CD4-positive, alpha-beta T cell treated with Interleukin-17A for 1 hour (primary cell): ENCODE results near the gene COQ8B.

Experiments
- DNase-seq: peaks from one replicate; pipeline ENCODE4 v3.0.0-alpha.2; 2020

Gene COQ8B

DNA sequence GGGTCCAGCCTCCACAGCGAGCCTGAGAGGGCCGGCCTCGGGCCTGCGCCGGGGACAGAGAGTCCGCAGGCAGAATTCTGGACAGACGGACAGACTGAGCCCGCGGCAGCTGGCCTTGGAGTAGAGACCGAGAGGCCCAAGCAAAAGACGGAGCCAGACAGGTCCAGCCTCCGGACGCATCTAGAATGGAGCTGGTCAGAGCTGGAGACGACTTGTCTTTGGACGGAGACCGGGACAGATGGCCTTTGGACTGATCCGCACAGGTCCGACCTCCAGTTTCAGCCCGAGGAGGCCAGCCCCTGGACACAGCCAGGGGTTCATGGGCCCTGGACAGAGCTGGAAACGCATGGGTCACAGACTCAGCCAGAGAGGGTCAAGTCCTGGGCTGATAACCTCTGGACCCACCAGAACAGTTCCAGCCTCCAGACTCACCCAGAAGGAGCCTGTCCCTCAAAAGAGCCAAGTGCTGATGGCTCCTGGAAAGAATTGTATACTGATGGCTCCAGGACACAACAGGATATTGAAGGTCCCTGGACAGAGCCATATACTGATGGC is 716 bp upstream of the COQ8B start:
- no peak for DNase-seq

GRCh38 chr19:40716031-40716481 is 630 bp downstream of the COQ8B start:
- DNase-seq: peak; percentile 70

DNA sequence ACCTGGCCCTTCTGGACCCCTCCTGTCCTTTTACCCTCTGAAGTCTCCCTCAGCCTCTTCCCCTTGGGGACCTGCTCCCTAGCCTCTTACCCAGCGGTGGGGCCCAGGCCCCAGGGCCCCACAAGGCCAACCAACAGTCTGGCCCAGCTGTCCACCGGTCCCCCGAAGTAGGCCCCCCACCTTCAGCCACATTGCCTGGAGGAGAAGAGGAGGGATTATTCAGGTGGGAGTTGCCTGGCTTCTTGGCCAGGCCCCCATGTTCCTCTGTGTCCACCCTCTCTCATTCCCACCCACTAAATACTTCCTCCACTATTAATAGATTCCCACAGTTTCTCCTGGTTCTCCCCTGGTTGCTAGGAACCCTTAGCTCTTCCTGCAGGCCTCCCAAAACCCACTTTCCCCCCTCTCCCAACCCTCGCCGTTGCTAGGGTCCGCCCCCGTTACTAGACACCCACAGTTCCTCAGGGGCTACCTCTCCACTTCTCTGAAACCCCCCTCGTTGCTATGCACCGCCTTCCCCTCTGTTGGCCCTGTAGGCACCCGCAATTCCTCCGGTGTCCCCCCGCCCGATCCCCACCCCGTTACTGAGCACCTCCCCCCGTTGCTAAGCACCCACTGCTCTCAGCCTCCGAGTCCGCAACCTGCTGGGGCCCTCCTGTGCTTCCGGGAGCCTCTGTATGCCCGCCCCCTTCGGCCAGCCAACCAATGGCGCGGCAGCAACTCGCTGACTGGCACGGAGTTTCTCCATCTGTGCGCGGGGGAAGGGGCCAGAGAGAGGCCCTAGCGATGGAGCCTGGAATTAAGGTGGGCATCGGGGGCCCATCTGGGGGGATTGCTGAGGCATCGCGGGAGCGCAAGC is 2.0 kb downstream of the COQ8B start:
- peak; percentile 97 for DNase-seq

GRCh38 chr19:40713939-40714338 is 2.7 kb downstream of the COQ8B start:
- DNase-seq: no peak

DNA sequence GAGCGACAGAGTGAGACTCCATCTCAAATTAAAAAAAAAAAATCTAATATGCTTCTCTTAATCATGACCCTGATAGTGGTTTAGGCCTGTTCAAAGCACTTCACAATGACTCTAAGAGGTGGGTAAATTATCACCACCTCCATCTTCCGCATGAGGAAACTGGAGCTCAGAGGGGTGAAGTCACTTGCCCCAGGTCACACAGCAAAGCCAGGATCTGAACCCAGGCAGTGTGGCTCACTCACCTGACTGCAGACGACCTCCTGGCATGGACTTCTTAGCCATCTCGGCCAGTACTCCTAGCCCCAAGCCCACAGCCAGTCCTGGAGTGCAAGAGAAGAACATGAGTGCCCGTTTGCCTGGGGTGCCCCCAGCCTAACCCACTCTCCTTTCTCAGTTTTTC is 6.9 kb downstream of the COQ8B start:
- DNase-seq: no peak

- DNase-seq: no peak
These were observed 9.1 kb downstream of the COQ8B start for GRCh38 chr19:40707615-40708014.

DNA sequence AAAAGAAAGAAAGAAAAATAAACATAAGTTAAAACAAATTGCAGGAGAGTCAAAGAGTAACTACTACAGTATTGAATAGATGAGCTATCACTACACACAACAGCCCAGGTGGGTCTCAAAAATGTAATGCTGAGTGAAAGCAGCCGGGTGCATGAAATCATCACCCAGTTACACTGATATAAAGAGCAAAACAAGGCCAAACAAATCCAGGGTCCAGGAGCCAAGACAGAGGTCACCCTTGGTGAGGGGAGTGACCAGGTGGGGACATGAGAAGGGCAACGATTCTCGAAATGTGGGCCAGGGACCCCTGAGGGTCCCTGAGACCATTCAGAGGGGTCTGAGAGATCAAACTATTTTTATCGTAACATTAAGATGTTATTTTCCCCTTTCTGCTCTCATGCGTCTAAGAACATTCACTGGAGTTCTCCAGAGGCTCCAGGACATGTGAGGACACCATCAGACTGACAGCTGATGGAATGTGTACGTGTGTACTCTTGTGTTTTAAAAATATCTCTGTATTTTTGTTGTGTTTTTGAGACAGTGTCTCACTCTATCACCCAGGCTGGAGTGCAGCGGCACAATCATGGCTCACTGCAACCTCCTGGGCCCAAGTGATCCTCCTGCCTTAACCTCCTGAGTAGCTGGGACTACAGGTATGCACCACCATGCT is 10.6 kb downstream of the COQ8B start:
- no peak for DNase-seq

DNA sequence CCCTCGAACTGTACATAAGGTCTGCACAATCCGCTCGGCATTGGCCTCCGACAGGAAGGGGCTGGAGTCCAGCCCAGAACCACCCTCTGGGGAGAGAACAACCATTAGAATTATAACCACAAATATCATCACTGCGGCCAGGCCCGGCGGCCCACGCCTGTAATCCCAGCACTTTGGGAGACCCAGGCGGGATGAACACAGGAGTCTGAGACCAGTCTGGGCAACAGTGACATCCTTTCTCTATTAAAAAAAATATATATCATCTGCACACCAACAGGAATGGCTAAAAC is 11.4 kb downstream of the COQ8B start:
- DNase-seq: no peak

DNA sequence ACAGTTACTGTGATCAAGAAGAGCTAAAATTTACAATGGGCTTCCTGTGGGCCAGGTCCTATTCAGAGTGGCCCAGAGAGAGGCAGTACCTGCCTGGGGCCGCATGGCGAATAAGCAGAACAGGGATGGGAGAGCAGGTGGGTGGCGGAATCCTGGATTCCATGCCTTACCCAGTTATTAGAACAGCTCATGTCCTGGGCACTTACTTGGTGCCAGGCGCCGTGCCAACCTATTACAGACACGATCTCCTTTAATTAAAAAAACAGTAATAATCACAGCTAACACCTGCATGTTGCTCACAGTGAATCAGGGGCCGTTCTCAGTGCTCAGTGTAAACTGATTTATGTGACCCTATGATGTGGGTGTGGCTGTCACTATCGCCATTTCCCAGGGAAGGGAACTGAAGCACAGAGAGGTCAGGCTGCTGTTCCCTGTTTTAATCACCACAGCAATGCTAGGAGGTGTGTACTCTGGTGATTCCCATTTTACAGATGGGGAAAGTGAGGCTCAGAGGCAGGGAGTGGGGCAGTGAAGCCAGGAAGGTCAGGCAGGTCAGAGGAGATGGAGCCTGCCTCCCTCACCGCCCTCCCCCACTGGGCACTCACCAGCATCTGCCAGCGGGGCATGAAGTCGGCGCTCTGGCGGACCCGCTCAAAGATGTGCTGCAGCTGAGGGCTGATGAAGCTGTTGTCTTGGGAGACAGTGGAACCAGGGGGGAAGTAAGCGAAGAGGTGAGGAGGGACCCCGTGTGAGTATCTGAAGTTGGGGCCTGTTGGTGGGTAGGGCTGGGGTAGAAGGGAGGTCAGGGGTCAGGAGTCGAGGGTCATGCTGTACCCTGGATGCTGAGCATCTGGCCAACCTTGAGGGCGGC is 12.0 kb downstream of the COQ8B start:
- no peak for DNase-seq

GRCh38 chr19:40703029-40703755 is 13.5 kb downstream of the COQ8B start:
- DNase-seq: no peak

GRCh38 chr19:40702337-40703012 is 14.2 kb downstream of the COQ8B start:
- DNase-seq: no peak

DNA sequence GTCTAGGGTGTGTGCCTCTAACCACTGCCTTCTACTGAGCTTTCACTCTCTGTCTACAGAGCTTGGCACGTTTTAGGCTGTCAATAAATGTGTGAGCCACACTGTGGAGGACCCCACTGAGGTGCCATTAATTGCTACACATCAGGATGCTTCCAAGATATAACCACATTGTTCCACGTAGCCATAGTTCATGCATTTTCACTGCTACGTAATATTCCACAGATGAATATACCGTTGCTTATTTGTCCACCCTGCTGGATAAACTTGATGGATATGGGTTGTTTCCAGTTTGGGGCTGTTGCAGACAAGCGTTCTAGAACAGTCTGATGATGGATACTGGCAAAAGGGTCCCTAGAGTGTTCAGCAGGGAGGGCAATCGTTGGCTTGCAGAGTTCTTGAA is 14.9 kb downstream of the COQ8B start:
- no peak for DNase-seq

DNA sequence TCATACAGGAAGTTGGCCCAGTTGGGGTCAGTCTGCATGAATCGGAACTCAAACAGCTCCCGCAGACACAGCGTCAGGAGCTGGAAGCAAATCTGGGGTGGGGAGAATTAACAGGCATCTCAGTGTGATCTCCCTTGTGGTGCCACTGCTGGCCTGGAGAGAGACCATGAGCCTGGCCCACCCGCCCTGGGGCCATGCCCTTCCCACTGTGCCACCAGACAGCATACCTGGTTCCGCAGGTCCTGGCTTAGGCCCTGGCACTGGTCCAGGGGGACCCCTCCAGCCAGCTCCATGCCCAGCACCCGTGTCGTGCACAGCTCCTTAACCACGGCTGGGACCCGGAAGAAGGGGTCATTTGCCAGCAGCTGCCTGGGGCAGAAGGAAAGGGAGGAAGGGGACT is 16.6 kb downstream of the COQ8B start:
- no peak for DNase-seq

GRCh38 chr19:40697007-40697406 is 19.7 kb downstream of the COQ8B start:
- no peak for DNase-seq

GRCh38 chr19:40695881-40696280 is 20.8 kb downstream of the COQ8B start:
- no peak for DNase-seq

GRCh38 chr19:40693896-40694295 is 22.8 kb downstream of the COQ8B start:
- DNase-seq: no peak

DNA sequence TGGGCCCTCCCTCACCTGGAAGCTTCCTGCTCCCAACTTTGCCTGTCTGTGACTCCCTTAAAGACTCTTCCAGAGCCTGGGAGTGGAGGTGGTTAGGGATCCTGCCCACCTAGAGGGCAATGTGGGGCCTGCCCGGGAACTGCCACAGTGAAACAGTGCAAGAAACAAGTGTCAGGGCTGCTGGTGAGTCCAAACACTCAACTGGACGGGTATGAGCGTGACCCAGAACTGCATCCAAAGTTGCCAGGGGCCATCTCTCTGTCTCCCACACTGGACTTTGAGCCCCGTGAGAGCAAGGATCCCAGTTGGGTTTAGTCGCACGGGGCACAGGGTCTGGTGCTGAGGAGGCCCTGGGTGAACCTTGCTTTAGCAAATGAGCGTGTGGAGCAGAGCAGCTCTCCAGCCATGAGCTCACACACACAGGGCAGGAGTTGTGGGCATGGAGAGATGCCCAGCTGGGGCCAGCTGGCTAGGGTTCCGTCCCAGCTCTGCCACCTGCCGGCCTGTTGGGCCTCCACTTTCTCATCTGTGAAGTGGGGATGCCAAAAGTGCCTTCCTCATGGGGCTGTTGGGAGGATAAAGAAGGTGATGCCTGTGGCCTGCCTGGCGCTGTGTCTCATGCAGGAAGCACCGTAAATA is 23.4 kb downstream of the COQ8B start:
- DNase-seq: no peak

- DNase-seq: no peak
These were observed 24.5 kb downstream of the COQ8B start for GRCh38 chr19:40692212-40692551.

DNA sequence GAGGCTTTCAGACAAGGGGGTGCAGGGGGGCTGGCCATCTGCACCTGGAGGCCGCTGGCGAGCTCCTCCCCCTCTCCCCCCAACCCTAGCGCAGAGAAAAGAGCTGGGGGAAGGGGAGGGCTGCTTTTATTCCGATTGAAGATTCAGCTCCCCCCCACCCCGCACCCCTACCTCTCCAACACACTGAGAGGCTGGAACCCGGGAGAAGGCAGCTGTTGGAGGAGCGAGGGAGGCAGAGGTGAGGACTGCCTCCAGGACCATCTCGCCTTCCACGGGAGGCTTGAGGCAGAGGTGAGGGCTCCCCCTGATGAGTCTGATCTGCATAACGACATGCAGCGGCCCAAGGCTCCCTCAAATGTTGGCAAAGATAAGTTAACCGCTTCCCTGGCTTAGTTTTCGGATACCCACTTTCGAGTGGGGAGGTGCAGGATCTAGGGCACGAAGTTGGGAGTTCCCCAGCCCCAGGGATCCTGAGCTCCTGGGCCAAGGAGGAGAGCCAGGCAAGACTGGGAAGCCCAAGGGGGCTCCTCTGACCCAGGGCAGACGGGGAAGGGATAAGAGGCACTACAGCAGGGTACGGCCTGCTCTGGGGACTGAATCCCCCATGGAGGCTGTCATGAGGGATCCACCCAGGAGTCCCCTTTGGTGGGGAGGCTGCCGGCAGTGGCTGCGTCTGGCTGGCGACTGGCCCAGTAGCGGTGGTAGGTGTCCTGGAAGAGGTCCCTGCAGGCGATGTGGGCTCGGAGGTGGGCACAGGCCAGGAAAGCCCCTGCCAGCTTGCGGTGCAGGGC is 25.1 kb downstream of the COQ8B start:
- DNase-seq: no peak

- DNase-seq: peak; percentile 88
These were observed 25.8 kb downstream of the COQ8B start for GRCh38 chr19:40690693-40691420.
